ENCODE data around the gene MYCT1.
"Not testable (repeated sequence)": the region's sequence is repeated elsewhere in the genome, so short reads cannot be mapped to it uniquely, and the experiment has no call there.

Gene MYCT1

GRCh38 chr6:152701863-152702401, 4.2 kb downstream of the MYCT1 start:
- DNase-seq (ENCODE audit: extremely low spot score): no peak
- ChIA-PET CTCF (no interaction called here), POLR2A (no interaction called here)
- no peak for TF ChIP-seq SP1 (IDR thresholded peaks at IDR 0.05)
- TF ChIP-seq SUZ12 (IDR thresholded peaks at IDR 0.05): no peak

DNA sequence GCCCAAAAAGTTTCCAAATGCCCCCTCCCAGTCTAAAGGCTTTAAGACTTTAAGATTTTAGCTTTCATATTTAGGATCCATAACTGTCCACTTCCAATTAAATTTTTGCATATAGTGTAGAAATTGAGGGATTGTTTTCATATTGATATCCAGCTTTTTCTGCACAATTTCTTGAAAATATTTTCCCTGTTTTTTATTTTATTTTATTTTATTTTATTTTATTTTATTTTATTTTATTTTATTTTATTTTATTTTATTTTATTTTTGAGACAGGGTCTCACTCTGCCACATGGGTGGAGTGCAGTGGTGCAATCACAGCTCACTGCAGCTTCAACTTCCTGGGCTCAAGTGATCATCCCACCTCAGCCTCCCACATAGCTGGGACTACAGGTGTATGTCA, 6.1 kb downstream of the MYCT1 start:
- POLR2A ChIA-PET; DNase-seq (ENCODE audit: extremely low spot score); CTCF ChIA-PET: not testable (repeated sequence)

- TF ChIP-seq, protein P1, sequence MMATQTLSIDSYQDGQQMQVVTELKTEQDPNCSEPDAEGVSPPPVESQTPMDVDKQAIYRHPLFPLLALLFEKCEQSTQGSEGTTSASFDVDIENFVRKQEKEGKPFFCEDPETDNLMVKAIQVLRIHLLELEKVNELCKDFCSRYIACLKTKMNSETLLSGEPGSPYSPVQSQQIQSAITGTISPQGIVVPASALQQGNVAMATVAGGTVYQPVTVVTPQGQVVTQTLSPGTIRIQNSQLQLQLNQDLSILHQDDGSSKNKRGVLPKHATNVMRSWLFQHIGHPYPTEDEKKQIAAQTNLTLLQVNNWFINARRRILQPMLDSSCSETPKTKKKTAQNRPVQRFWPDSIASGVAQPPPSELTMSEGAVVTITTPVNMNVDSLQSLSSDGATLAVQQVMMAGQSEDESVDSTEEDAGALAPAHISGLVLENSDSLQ (IDR thresholded peaks at IDR 0.05): no peak
- TF ChIP-seq CTBP1 (IDR thresholded peaks at IDR 0.05; ENCODE audit: borderline replicate concordance) (no peak), L3MBTL2 (conservative IDR thresholded peaks at IDR 0.05) (no peak), NFRKB (IDR thresholded peaks at IDR 0.05) (no peak), ZNF384 (IDR thresholded peaks at IDR 0.05) (no peak), FOXK2 (IDR thresholded peaks at IDR 0.05) (no peak), SP1 (IDR thresholded peaks at IDR 0.05) (no peak), ELF4 (IDR thresholded peaks at IDR 0.05) (no peak), FOXA1 (IDR thresholded peaks at IDR 0.05) (no peak), ARNT (IDR thresholded peaks at IDR 0.05) (no peak), HDGF (IDR thresholded peaks at IDR 0.05; ENCODE audit: borderline replicate concordance) (no peak)
- POLR2A ChIA-PET: no interaction called here
- no peak for DNase-seq (ENCODE audit: extremely low spot score)
- CTCF ChIA-PET: no interaction called here
These were observed 7.6 kb downstream of the MYCT1 start for GRCh38 chr6:152705327-152705726.

GRCh38 chr6:152716322-152716721, 18.6 kb downstream of the MYCT1 start:
- POLR2A ChIA-PET: no interaction called here
- no peak for DNase-seq (ENCODE audit: extremely low spot score)
- CTCF ChIA-PET: no interaction called here
- TF ChIP-seq FOXM1 (IDR thresholded peaks at IDR 0.05; ENCODE audit: borderline replicate concordance) (no peak), FOXA1 (IDR thresholded peaks at IDR 0.05) (no peak), SP1 (IDR thresholded peaks at IDR 0.05) (no peak), ZNF384 (IDR thresholded peaks at IDR 0.05) (no peak), LEF1 (IDR thresholded peaks at IDR 0.05; ENCODE audit: borderline replicate concordance) (no peak), ELF4 (IDR thresholded peaks at IDR 0.05) (no peak)

- DNase-seq (ENCODE audit: extremely low spot score): no peak
- POLR2A ChIA-PET: no interaction called here
- CTCF ChIA-PET: interaction anchor here (0.7 kb wide), 1 partner anchor 256 kb away, joined by 3 read pairs; no protein-coding TSS in a partner anchor
- TF ChIP-seq FOXM1 (IDR thresholded peaks at IDR 0.05; ENCODE audit: borderline replicate concordance): no peak
These were observed 23.3 kb downstream of the MYCT1 start for GRCh38 chr6:152720974-152721373.

GRCh38 chr6:152721956-152722355, 24.3 kb downstream of the MYCT1 start:
- ChIA-PET CTCF (no interaction called here), POLR2A (no interaction called here)
- no peak for TF ChIP-seq FOXK2 (IDR thresholded peaks at IDR 0.05)
- no peak for TF ChIP-seq ELF4 (IDR thresholded peaks at IDR 0.05)
- TF ChIP-seq SP1 (IDR thresholded peaks at IDR 0.05): no peak
- TF ChIP-seq LEF1 (IDR thresholded peaks at IDR 0.05; ENCODE audit: borderline replicate concordance): no peak
- no peak for TF ChIP-seq L3MBTL2 (conservative IDR thresholded peaks at IDR 0.05)
- TF ChIP-seq SUZ12 (IDR thresholded peaks at IDR 0.05): no peak
- TF ChIP-seq HDGF (IDR thresholded peaks at IDR 0.05; ENCODE audit: borderline replicate concordance): no peak
- no peak for TF ChIP-seq ZNF384 (IDR thresholded peaks at IDR 0.05)
- TF ChIP-seq BHLHE40 (IDR thresholded peaks at IDR 0.05; ENCODE audit: borderline replicate concordance): no peak
- TF ChIP-seq ARNT (IDR thresholded peaks at IDR 0.05): no peak
- no peak for TF ChIP-seq FOXA1 (IDR thresholded peaks at IDR 0.05)
- TF ChIP-seq FOXM1 (IDR thresholded peaks at IDR 0.05; ENCODE audit: borderline replicate concordance): no peak
- TF ChIP-seq TARDBP (IDR thresholded peaks at IDR 0.05): no peak
- TF ChIP-seq, protein P1 (IDR thresholded peaks at IDR 0.05): no peak
- TF ChIP-seq CTBP1 (IDR thresholded peaks at IDR 0.05; ENCODE audit: borderline replicate concordance): no peak
- no peak for TF ChIP-seq NFRKB (IDR thresholded peaks at IDR 0.05)
- no peak for DNase-seq (ENCODE audit: extremely low spot score)

DNA sequence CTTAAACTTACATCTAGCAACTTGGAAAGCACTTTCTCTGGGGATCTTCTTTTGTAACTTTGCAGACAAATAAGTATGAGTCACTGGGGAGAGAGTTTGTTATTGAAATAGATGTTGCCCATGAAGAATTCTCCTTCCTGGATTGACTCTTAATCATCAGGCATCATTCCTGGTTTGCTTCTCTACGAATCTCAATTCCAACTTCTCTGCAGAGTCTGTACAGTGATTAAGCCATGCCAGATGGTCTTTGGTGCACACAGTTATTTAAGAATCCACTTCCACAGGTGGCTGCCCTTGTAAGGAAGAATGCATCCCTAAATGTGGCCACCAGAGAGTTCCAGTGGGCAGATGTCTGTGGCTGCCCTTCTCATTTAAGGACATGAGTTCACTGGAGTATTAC, 25.7 kb downstream of the MYCT1 start:
- TF ChIP-seq BHLHE40 (IDR thresholded peaks at IDR 0.05; ENCODE audit: borderline replicate concordance): no peak
- no peak for TF ChIP-seq TARDBP (IDR thresholded peaks at IDR 0.05)
- TF ChIP-seq FOXA1 (IDR thresholded peaks at IDR 0.05): no peak
- no peak for TF ChIP-seq ZNF384 (IDR thresholded peaks at IDR 0.05)
- DNase-seq (ENCODE audit: extremely low spot score): no peak
- ChIA-PET CTCF (no interaction called here), POLR2A (no interaction called here)

DNA sequence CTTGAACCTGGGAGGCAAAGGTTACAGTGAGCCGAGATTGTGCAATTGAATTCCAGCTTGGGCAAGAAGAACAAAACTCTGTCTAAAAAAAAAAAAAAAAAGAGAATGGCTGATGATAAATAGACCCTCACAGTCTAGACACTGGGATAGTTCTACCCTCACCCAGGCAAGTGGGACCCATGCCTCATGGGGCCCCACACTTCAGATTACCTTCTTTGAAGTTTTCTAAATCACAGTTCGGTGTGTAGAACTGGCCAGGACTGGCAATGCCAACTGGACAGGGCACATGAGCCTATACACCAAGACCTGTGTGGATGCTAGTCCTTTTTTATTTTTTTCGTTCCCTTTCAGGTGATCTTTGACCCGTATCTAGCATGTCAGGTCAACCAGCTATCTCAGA, 28.6 kb downstream of the MYCT1 start:
- CTCF ChIA-PET: no interaction called here
- no peak for DNase-seq (ENCODE audit: extremely low spot score)
- POLR2A ChIA-PET: no interaction called here
- TF ChIP-seq FOXK2 (IDR thresholded peaks at IDR 0.05): no peak

DNA sequence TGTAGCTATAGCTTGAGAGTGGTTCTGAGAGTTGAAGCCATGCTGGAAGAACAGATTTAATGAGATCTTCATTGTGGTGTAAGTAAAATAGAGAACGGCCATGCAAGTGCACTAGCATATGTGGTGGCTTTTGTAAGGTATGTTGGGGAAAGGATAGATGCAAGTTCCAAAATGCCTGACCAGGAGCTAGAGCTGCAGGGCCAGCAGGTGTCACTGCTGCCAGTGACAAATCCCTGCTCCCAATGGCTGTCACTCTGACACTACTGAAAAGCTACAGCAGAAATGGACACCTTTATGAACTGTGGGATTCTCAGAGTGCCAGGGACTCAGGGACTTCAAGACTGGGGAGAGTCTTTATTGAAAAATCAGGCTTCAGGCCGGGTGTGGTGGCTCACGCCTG, 29.8 kb downstream of the MYCT1 start:
- no peak for TF ChIP-seq L3MBTL2 (conservative IDR thresholded peaks at IDR 0.05)
- no peak for TF ChIP-seq NFRKB (IDR thresholded peaks at IDR 0.05)
- no peak for TF ChIP-seq BHLHE40 (IDR thresholded peaks at IDR 0.05; ENCODE audit: borderline replicate concordance)
- no peak for TF ChIP-seq FOXM1 (IDR thresholded peaks at IDR 0.05; ENCODE audit: borderline replicate concordance)
- TF ChIP-seq ARNT (IDR thresholded peaks at IDR 0.05): no peak
- no peak for TF ChIP-seq SUZ12 (IDR thresholded peaks at IDR 0.05)
- TF ChIP-seq FOXA1 (IDR thresholded peaks at IDR 0.05): no peak
- TF ChIP-seq LEF1 (IDR thresholded peaks at IDR 0.05; ENCODE audit: borderline replicate concordance): no peak
- no peak for TF ChIP-seq CTBP1 (IDR thresholded peaks at IDR 0.05; ENCODE audit: borderline replicate concordance)
- ChIA-PET POLR2A (no interaction called here), CTCF (no interaction called here)
- no peak for DNase-seq (ENCODE audit: extremely low spot score)
